ENCODE data around the gene GON4L. TPM values are rescaled to one million over a fixed set of nuclear protein-coding genes. Genes with fewer than 3 reads are reported as not detected.

GON4L gene
- total and polyA plus RNA-seq, 2 experiments from 2014 or later: 45.2 to 93.1 TPM

GRCh38 chr1:155834296-155834926, 22.6 kb downstream of the GON4L start:
- no peaks in the 10 kb centered on the region; the same call in none of the 2 replicates for H4K20me1 ChIP-seq (replicated peaks; ENCODE audit: insufficient read depth)
- peaks cover 5% of the 10 kb centered on the region; the same call in 1 of the 2 replicates for H3K36me3 ChIP-seq (ENCODE audit: insufficient read depth)
- no peaks in the 10 kb centered on the region for H3K4me1 ChIP-seq (ENCODE audit: insufficient read depth)
- Mint-ChIP-seq H3K27me3 (ENCODE audit: insufficient read depth, low read depth, poor library complexity) (peaks cover 3% of the 10 kb centered on the region), H3K4me1 (peaks cover 9% of the 10 kb centered on the region), H3K9me3 (no peaks in the 10 kb centered on the region; the same call in 2 of the 3 replicates), H3K36me3 (ENCODE audit: low read depth) (peaks cover 37% of the 10 kb centered on the region), H3K27ac (peak overlapping the region; percentile 54), H3K4me3 (no peak overlapping the region)
- H3K27ac ChIP-seq (ENCODE audit: low read depth): peak overlapping the region; percentile 78
- H3K27me3 ChIP-seq (ENCODE audit: insufficient read depth): no peaks in the 10 kb centered on the region
- DNase-seq (ENCODE audit: low spot score): peak; percentile 78
- no peak overlapping the region for H3K4me2 ChIP-seq
- H2AFZ ChIP-seq: no peak overlapping the region
- H3F3A ChIP-seq (replicated peaks; ENCODE audit: low read depth): peaks cover 3% of the 10 kb centered on the region; the same call in 1 of the 2 replicates
- no peaks in the 10 kb centered on the region for H3K9me2 ChIP-seq (ENCODE audit: insufficient read depth)
- H3K4me3 ChIP-seq: no peak overlapping the region
- peaks cover 58% of the 10 kb centered on the region for H3K79me2 ChIP-seq (replicated peaks; ENCODE audit: insufficient read depth)
- ATAC-seq: peak; percentile 87
- TF ChIP-seq POLR2AphosphoS5 (IDR thresholded peaks at IDR 0.05; ENCODE audit: low read depth): no peak
- no peak for TF ChIP-seq CTCF (conservative IDR thresholded peaks at IDR 0.05; ENCODE audit: low read depth in 2 of 2)
- TF ChIP-seq JUNB (IDR thresholded peaks at IDR 0.05; ENCODE audit: unreplicated experiment): no peak
- no peak for TF ChIP-seq ZNF114 (CRISPR knock-in tag; IDR thresholded peaks at IDR 0.05)
- TF ChIP-seq EZH2 (IDR thresholded peaks at IDR 0.05; ENCODE audit: low read depth, unreplicated experiment): no peak
- TF ChIP-seq EZH2phosphoT487 (IDR thresholded peaks at IDR 0.05; ENCODE audit: unreplicated experiment): no peak

- ATAC-seq (no peak; the same call in 2 of the 3 replicates), DNase-seq (ENCODE audit: low spot score) (no peak)
- no peaks in the 10 kb centered on the region for H3K4me1 ChIP-seq (ENCODE audit: insufficient read depth)
- H3K9me3 Mint-ChIP-seq: no peaks in the 10 kb centered on the region; the same call in 2 of the 3 replicates
- H3K27me3 ChIP-seq (ENCODE audit: insufficient read depth): no peaks in the 10 kb centered on the region
- no peak overlapping the region for H3K4me3 Mint-ChIP-seq
- H3K27ac ChIP-seq (ENCODE audit: low read depth): peak overlapping the region; percentile 78
- peaks cover 37% of the 10 kb centered on the region for H3K36me3 Mint-ChIP-seq (ENCODE audit: low read depth)
- H3K27ac Mint-ChIP-seq: peak overlapping the region; percentile 54
- no peak overlapping the region for H3K4me2 ChIP-seq
- no peak overlapping the region for H3K4me3 ChIP-seq
- H4K20me1 ChIP-seq (replicated peaks; ENCODE audit: insufficient read depth): no peaks in the 10 kb centered on the region; the same call in none of the 2 replicates
- H3K4me1 Mint-ChIP-seq: peaks cover 9% of the 10 kb centered on the region
- H3F3A ChIP-seq (replicated peaks; ENCODE audit: low read depth): peaks cover 3% of the 10 kb centered on the region; the same call in 1 of the 2 replicates
- H3K36me3 ChIP-seq (ENCODE audit: insufficient read depth): peaks cover 5% of the 10 kb centered on the region; the same call in 1 of the 2 replicates
- no peaks in the 10 kb centered on the region for H3K9me2 ChIP-seq (ENCODE audit: insufficient read depth)
- H2AFZ ChIP-seq: no peak overlapping the region
- H3K79me2 ChIP-seq (replicated peaks; ENCODE audit: insufficient read depth): peaks cover 57% of the 10 kb centered on the region
- H3K27me3 Mint-ChIP-seq (ENCODE audit: insufficient read depth, low read depth, poor library complexity): peaks cover 2% of the 10 kb centered on the region
- TF ChIP-seq CREB1 (CRISPR knock-in tag; IDR thresholded peaks at IDR 0.05; ENCODE audit: low read depth) (no peak), ZNF462 (CRISPR knock-in tag; IDR thresholded peaks at IDR 0.05) (no peak), ZNF114 (CRISPR knock-in tag; IDR thresholded peaks at IDR 0.05) (no peak), EZH2phosphoT487 (IDR thresholded peaks at IDR 0.05; ENCODE audit: unreplicated experiment) (no peak)
These were observed 23.2 kb downstream of the GON4L start for GRCh38 chr1:155833665-155834295.
